K562 (cell line): ENCODE results near the gene DRC1. TPM values are rescaled to one million over a fixed set of nuclear protein-coding genes. Genes with fewer than 3 reads are reported as not detected.

Source experiments
- ATAC-seq: fragments of 200-7000 bp; cut with Tn5 transposase; 3 replicates; pipeline ENCODE4 v1.9.1; 2020; ENCODE audit warnings: moderate library complexity
- BruUV-seq: library from RNA; stranded (reverse); fragments of 400-500 nt; replicated peaks from 2 replicates; lab custom pipeline; 2021; lab: Mats Ljungman, UMichigan
- CTCF ChIA-PET: fragments of 300-600 bp; formaldehyde crosslinking; extraction: SDS; loops from one replicate; lab custom pipeline; 2021; ENCODE audit warnings: low intra/inter-chr PET ratio; lab: Yijun Ruan, JAX
- POLR2A ChIA-PET: fragments of 300-600, 350-650 bp; sonication (Branson Sonifier 250); formaldehyde crosslinking; extraction: SDS; loops from one replicate; lab custom pipeline; 2021; ENCODE audit warnings: antibody characterized with exemption, inconsistent platforms; lab: Yijun Ruan, JAX
- DNase-seq, 4 experiments: peaks; one replicate each; pipeline versions ENCODE4 v3.0.0 to v3.0.0-alpha.2; 2011 to 2018; ENCODE audit warnings: low spot score in 3 of 4, mixed read lengths in 3 of 4; ENCODE audit errors: extremely low read depth in 1 of 4
- FAIRE-seq: peaks from 2 replicates; lab custom pipeline; 2011; peaks lifted over from hg19 to GRCh38; lab: Jason Lieb, UNC
- H2AFZ ChIP-seq: 2 replicates; pipeline ENCODE4 v1.6.0; 2011; ENCODE audit warnings: low read depth, low read length, control low read depth, inconsistent platforms
- H3K27ac ChIP-seq: fragments of 200-600 bp; 3 replicates; pipeline ENCODE4 v1.8.0; 2011; ENCODE audit warnings: low read depth, mild to moderate bottlenecking, control low read depth, inconsistent platforms, low read length, moderate library complexity, mixed read lengths; ENCODE audit errors: extremely low read depth
- H3K27me3 ChIP-seq, 2 experiments: fragments of 300-600 bp in 1 of 2; 2 replicates in 1 of 2; 3 replicates in 1 of 2; pipeline versions ENCODE4 v1.6.0 to v1.8.0; 2011; ENCODE audit warnings: inconsistent platforms in 2 of 2, low read length in 2 of 2, mild to moderate bottlenecking in 1 of 2, mixed read lengths in 1 of 2, moderate library complexity in 1 of 2; ENCODE audit not compliant: control insufficient read depth in 2 of 2, insufficient read depth in 2 of 2
- H3K36me3 ChIP-seq: fragments of 300-600 bp; 3 replicates; pipeline ENCODE4 v1.8.0; 2011; ENCODE audit warnings: mild to moderate bottlenecking, low read length, inconsistent platforms; ENCODE audit not compliant: control insufficient read depth, insufficient read depth
- H3K4me1 ChIP-seq, 2 experiments: fragments of 200-600 bp in 1 of 2; replicated peaks in 1 of 2; 2 replicates in 1 of 2; 3 replicates in 1 of 2; pipeline versions ENCODE4 v1.5.1 to v1.8.0; 2011; ENCODE audit warnings: inconsistent platforms in 2 of 2, low read length in 2 of 2, mild to moderate bottlenecking in 1 of 2, mixed read lengths in 1 of 2, moderate library complexity in 1 of 2; ENCODE audit not compliant: control insufficient read depth in 2 of 2, insufficient read depth in 2 of 2
- H3K4me2 ChIP-seq: 2 replicates; pipeline ENCODE4 v1.6.1; 2011; ENCODE audit warnings: low read length, control low read depth, inconsistent platforms, mixed read lengths; ENCODE audit not compliant: insufficient read depth
- H3K4me3 ChIP-seq: fragments of 200-600 bp; sonication (generic), shearing (Covaris generic); 2 replicates; pipeline ENCODE4 v1.5.1; 2016; ENCODE audit warnings: control low read depth, inconsistent platforms
- H3K79me2 ChIP-seq: fragments of 200-600 bp; 3 replicates; pipeline ENCODE4 v1.8.0; 2011; ENCODE audit warnings: low read length, inconsistent platforms; ENCODE audit not compliant: control insufficient read depth, insufficient read depth
- H3K9ac ChIP-seq, 2 experiments: 2 replicates each; pipeline versions ENCODE4 v1.6.0 to v1.6.1; 2011; ENCODE audit warnings: low read depth in 2 of 2, low read length in 2 of 2, control low read depth in 1 of 2, inconsistent platforms in 1 of 2, mild to moderate bottlenecking in 1 of 2, mixed read lengths in 1 of 2; ENCODE audit not compliant: insufficient read depth in 1 of 2
- H3K9me1 ChIP-seq: one replicate; pipeline ENCODE4 v1.6.0; 2011; ENCODE audit warnings: inconsistent platforms, mild to moderate bottlenecking, low read length, moderate library complexity; ENCODE audit not compliant: control insufficient read depth, insufficient read depth
- H3K9me3 ChIP-seq: replicated peaks from 2 replicates; pipeline ENCODE4 v1.5.1; 2011; ENCODE audit warnings: low read depth, low read length, inconsistent platforms; ENCODE audit not compliant: control insufficient read depth, insufficient read depth
- H4K20me1 ChIP-seq: replicated peaks from 2 replicates; pipeline ENCODE4 v1.6.1; 2011; ENCODE audit warnings: low read length, inconsistent platforms, mixed read lengths; ENCODE audit not compliant: control insufficient read depth, insufficient read depth
- BRD4 ChIP-seq: fragments of 200-600 bp; sonication (generic); IDR thresholded peaks from 2 replicates; pipeline ENCODE4 v1.6.1; 2017; ENCODE audit warnings: inconsistent platforms
- BRD9 ChIP-seq: fragments of 450-650 bp; IDR thresholded peaks from 2 replicates; pipeline ENCODE4 v1.6.1; 2018; ENCODE audit warnings: low read depth; ENCODE audit not compliant: partially characterized antibody
- ESRRA ChIP-seq: fragments of 450-650 bp; IDR thresholded peaks from 2 replicates; pipeline ENCODE4 v1.6.1; 2014; ENCODE audit warnings: low read depth, mild to moderate bottlenecking, moderate library complexity, borderline replicate concordance
- HCFC1 ChIP-seq: IDR thresholded peaks from 2 replicates; pipeline ENCODE4 v1.6.1; 2012; ENCODE audit warnings: low read depth, low read length, improper control_type of control experiment
- MTA1 ChIP-seq: fragments of 450-650 bp; IDR thresholded peaks from 2 replicates; pipeline ENCODE4 v1.6.1; 2017; ENCODE audit warnings: borderline replicate concordance
- SMAD1 ChIP-seq: fragments of 150-350 bp; IDR thresholded peaks from 2 replicates; pipeline ENCODE4 v1.6.1; 2014; ENCODE audit warnings: low read length, low read depth; ENCODE audit not compliant: partially characterized antibody
- TAF1 ChIP-seq: IDR thresholded peaks from 2 replicates; pipeline ENCODE4 v1.6.1; 2011; ENCODE audit warnings: mild to moderate bottlenecking, low read length, moderate library complexity; ENCODE audit not compliant: insufficient read depth, control insufficient read depth, severe bottlenecking; ENCODE audit errors: extremely low read depth
- TFE3 ChIP-seq: fragments of 450-650 bp; formaldehyde crosslinking; IDR thresholded peaks from 2 replicates; pipeline ENCODE4 v1.4.0; 2020; ENCODE audit warnings: mild to moderate bottlenecking, mixed read lengths
- YBX1 ChIP-seq: fragments of 450-650 bp; IDR thresholded peaks from 2 replicates; pipeline ENCODE4 v1.7.1; 2016; ENCODE audit warnings: mild to moderate bottlenecking
- ZFPM2 ChIP-seq: fragments of 250-450 bp; sonication (Bioruptor Pico); IDR thresholded peaks from 2 replicates; pipeline ENCODE4 v1.5.1; 2022; ENCODE audit warnings: mild to moderate bottlenecking
- ZNF253 ChIP-seq: fragments of 250-450 bp; sonication (Bioruptor Pico); conservative IDR thresholded peaks from 2 replicates; pipeline ENCODE4 v1.6.1; 2021; ENCODE audit warnings: mild to moderate bottlenecking
- ZNF263 ChIP-seq: sonication (generic); formaldehyde crosslinking; IDR thresholded peaks from 2 replicates; pipeline ENCODE4 v1.8.0; 2022; ENCODE audit warnings: mild to moderate bottlenecking, missing genetic modification reagents, borderline replicate concordance
- ZNF324 ChIP-seq: fragments of 250-450 bp; sonication (Bioruptor Pico); IDR thresholded peaks from 2 replicates; pipeline ENCODE4 v1.4.0; 2020; ENCODE audit warnings: mild to moderate bottlenecking
- ZNF507 ChIP-seq: conservative IDR thresholded peaks from 2 replicates; pipeline ENCODE4 v1.6.1; 2017; ENCODE audit warnings: missing genetic modification characterization, missing compliant biosample characterization
- WGBS: fragments of 100-300 bp; shearing (Covaris generic); methylation state at CpG from one replicate; pipeline ENCODE4 v1.1.6; 2016; ENCODE audit warnings: low coverage, mixed read lengths; ENCODE audit not compliant: insufficient coverage; ENCODE audit errors: missing lambda C conversion rate; 5-methylcytosine and 5-hydroxymethylcytosine counted together
- in situ Hi-C: fragments of 300-500 bp; cut with MboI; formaldehyde crosslinking; loops from 4 replicates; pipeline ENCODE4 v1.15.0; 2018; ENCODE audit warnings: inconsistent platforms, mixed read lengths
- intact Hi-C: fragments of 100-400 bp; cut with micrococcal nuclease; formaldehyde crosslinking; loops from 2 replicates; pipeline ENCODE4 v1.14.2; 2022
- polyA plus RNA-seq, 8 experiments: library from polyadenylated mRNA; depleted of rRNA in 4 of 8; stranded (reverse) in 5 of 8; unstranded in 3 of 8; fragments of >200 nt; fragmentation: Nextera tagmentation in 2 of 8; fragmentation: Illumina TruSeq in 1 of 8; extraction: Ambion mirVana in 2 of 8; extraction: Trizol in 1 of 8; gene quantifications; 2 replicates each; pipeline versions ENCODE4 v1.2.1 to v1.2.3, GENCODE V29; 2011 to 2014; ENCODE audit warnings: inconsistent platforms in 1 of 8, missing spikeins in 1 of 8
- total RNA-seq, 7 experiments: library from RNA; depleted of rRNA in 6 of 7; stranded (reverse); fragments of >200 nt in 6 of 7; fragmentation: Illumina TruSeq in 2 of 7; extraction: Trizol in 2 of 7; gene quantifications; 2 replicates each; pipeline versions ENCODE4 v1.2.1 to v1.2.3, GENCODE V29; 2011 to 2021; ENCODE audit warnings: low replicate concordance in 1 of 7

The DRC1 gene
- total and polyA plus RNA-seq, 9 of the 15 experiments (the other 6 are each of a cell fraction or from before 2014, with no cell fraction given), result 0.07 to 0.10 TPM; not detected in 7

GRCh38 chr2:26483957-26484565, 82.3 kb downstream of the DRC1 start:
- peaks cover 0 to 19% of the 10 kb centered on the region in 2 experiments; a peak in 2 of 5 replicates for H3K4me1 ChIP-seq
- CTCF ChIA-PET, result no interaction called here
- no peak overlapping the region for H2AFZ ChIP-seq
- no peak for TF ChIP-seq ZFPM2 (CRISPR knock-in tag)
- no peak for TF ChIP-seq TFE3
- no peak for TF ChIP-seq TAF1
- no peak for TF ChIP-seq MTA1
- no peak for TF ChIP-seq ZNF253 (CRISPR knock-in tag)
- TF ChIP-seq YBX1, result no peak
- no peak for TF ChIP-seq HCFC1
- TF ChIP-seq ZNF263 (CRISPR knock-in tag), result no peak
- no peak for TF ChIP-seq ZNF507 (tag)
- TF ChIP-seq ESRRA, result no peak
- no peak for TF ChIP-seq BRD4
- TF ChIP-seq SMAD1, result no peak
- TF ChIP-seq ZNF324 (CRISPR knock-in tag), result no peak
- no peak for TF ChIP-seq BRD9
- no peaks in the 10 kb centered on the region; the same call in 1 of the 2 replicates for H3K9me3 ChIP-seq
- H3K36me3 ChIP-seq, result no peaks in the 10 kb centered on the region
- POLR2A ChIA-PET, result interaction anchor here (0.8 kb wide), 1 partner anchor 135 kb away, joined by 3 read pairs; no protein-coding TSS in a partner anchor
- H3K27ac ChIP-seq, result no peak overlapping the region
- intact Hi-C loops (no loop called here), in situ Hi-C loops (no loop called here)
- H3K4me3 ChIP-seq, result no peak overlapping the region
- H3K27me3 ChIP-seq, result peaks cover 2 to 45% of the 10 kb centered on the region in 2 experiments; a peak in 3 of 5 replicates
- DNase-seq (no peak), FAIRE-seq (no peak), ATAC-seq (no peak)
- H3K79me2 ChIP-seq, result no peaks in the 10 kb centered on the region
- WGBS, result 9% methylated on average over 11 of the region's 13 CpGs
- BruUV-seq, result no TSS peak
- no peak overlapping the region for H3K4me2 ChIP-seq
- H3K9ac ChIP-seq, result peak overlapping the region in 1 of 2 experiments; percentile 72; a peak in 1 of 4 replicates
- H4K20me1 ChIP-seq, result no peaks in the 10 kb centered on the region
- H3K9me1 ChIP-seq, result no peaks in the 10 kb centered on the region
